Measurements from ENCODE around the gene TFF1.

TFF1 gene

DNA sequence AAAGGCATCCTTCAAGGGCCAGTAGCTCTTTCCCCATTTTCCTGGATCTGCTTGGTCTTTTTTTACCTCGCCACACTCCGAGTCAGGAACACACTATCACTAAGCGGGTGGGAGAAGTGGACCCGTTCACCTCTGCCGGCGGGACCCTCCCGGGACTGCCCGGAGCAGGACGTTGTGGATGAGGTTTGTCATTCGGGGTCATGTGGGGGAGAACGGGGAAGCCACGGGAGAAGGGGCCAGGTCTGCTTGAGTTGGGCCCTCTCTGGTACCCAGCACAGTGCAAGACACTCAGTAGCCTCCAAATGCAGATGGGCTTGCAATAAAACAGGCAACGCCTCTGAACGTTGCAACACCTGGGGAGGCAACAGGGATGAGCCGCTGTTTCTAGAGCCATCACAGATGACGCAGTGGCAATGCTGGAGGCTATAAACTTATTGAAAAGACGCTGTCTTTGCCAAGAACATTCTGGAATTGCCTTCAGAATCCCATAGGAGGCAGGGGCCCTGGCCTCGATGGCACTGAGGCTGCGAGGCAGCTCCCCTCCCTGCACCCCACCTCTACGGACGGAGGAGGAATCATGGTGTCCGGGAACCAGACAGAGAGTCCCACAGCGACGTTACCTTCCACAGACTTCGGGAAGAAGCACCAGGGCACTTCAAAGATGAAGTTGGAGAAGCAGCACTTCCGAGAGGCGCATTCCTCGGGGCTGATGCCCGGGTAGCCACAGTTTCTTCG is 19.3 kb downstream of the TFF1 start:
- no peak for DNase-seq
- Histone ChIP-seq H3K27ac (no peak overlapping the region), H3K4me3 (no peak overlapping the region), H3K9me3 (no peaks in the 10 kb centered on the region), H3K4me1 (no peaks in the 10 kb centered on the region), H3K27me3 (peaks cover 0 to 43% of the 10 kb centered on the region in 2 donors), H3K36me3 (no peaks in the 10 kb centered on the region)
- intact Hi-C loops (cut with DNase I; ENCODE audit: low total_unique reads): no loop called here
- no peak for TF ChIP-seq CTCF (IDR thresholded peaks at IDR 0.05)

DNA sequence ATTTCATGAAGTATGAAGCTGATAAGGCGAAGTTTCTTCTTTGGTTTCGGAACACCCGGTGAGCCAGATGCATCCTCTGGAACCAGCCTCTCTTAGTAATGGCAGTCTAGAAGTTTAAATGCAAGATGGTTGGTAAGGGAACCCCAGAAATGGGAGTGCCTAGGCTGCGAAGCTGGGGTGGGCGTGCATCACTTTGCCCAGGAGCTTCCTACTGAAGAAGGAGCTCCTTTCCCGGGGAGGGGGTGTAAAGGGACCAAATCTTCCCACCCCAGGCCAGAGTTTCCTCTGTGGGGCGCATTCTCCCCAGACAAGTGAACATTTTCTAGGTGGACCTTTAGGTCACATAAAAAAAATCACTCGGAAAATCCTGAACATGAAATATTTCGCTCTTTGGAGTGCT is 19.9 kb downstream of the TFF1 start:
- Histone ChIP-seq H3K27me3 (peaks cover 0 to 43% of the 10 kb centered on the region in 2 donors), H3K9me3 (no peaks in the 10 kb centered on the region), H3K4me1 (no peaks in the 10 kb centered on the region), H3K36me3 (no peaks in the 10 kb centered on the region), H3K4me3 (no peak overlapping the region), H3K27ac (no peak overlapping the region)
- no peak for DNase-seq
- intact Hi-C loops (cut with DNase I; ENCODE audit: low total_unique reads): no loop called here
- TF ChIP-seq CTCF (IDR thresholded peaks at IDR 0.05): no peak

DNA sequence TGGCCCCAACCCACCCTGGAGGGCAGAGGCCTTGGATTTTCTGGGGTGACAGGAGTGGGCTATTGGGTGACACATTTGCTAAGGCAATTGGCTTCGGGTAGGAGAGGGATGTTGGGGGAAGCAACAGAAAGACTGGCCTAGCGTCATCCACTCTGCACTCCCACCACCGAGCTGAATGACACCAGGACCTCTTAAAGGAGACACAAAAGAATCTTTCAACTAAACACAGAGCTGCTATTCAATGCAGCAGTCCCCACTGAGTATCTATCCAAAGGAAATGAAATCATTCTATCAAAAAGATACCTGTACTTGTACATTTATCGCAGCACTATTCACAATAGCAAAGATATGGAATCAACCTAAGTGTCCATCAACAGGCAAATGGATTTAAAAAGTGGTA is 21.7 kb downstream of the TFF1 start:
- TF ChIP-seq CTCF (IDR thresholded peaks at IDR 0.05): no peak
- DNase-seq: no peak
- intact Hi-C loops (cut with DNase I; ENCODE audit: low total_unique reads): no loop called here
- Histone ChIP-seq H3K27me3 (peaks cover 0 to 38% of the 10 kb centered on the region in 2 donors), H3K4me1 (no peaks in the 10 kb centered on the region), H3K4me3 (no peak overlapping the region), H3K27ac (no peak overlapping the region), H3K9me3 (no peaks in the 10 kb centered on the region), H3K36me3 (no peaks in the 10 kb centered on the region)

DNA sequence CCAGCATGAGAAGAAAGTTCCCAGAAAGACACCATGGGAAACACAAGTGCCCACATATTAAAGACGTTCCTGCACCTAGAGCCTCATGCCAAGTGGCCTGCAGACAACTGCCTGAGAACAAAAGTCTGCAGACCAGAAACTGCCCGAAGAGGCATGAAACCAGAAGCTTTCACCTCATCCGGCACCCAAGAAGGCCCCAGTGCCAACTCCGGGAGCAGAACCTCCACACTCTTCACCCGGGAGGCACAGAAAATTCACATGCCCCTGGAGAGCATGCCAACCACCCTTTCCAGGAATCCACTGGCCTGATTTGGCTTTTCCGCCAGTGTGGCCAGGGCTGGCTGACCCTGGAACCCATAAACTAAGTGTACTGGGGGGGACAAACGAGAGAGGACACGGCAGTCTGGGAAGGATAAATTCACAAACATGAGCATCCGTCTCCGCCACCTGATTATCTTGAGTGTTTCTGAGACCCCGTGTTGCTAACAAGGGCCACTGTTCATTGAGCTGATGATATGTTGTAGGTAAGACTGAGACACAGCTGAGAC is 22.3 kb downstream of the TFF1 start:
- H3K27ac ChIP-seq: no peak overlapping the region
- no peak for DNase-seq
- H3K4me3 ChIP-seq: no peak overlapping the region
- H3K4me1 ChIP-seq: no peaks in the 10 kb centered on the region
- intact Hi-C loops (cut with DNase I; ENCODE audit: low total_unique reads): no loop called here
- no peaks in the 10 kb centered on the region for H3K36me3 ChIP-seq
- peaks cover 0 to 32% of the 10 kb centered on the region in 2 donors for H3K27me3 ChIP-seq
- no peak for TF ChIP-seq CTCF (IDR thresholded peaks at IDR 0.05)
- no peaks in the 10 kb centered on the region for H3K9me3 ChIP-seq

- Histone ChIP-seq H3K27ac (no peak overlapping the region), H3K4me1 (no peaks in the 10 kb centered on the region), H3K36me3 (no peaks in the 10 kb centered on the region), H3K9me3 (no peaks in the 10 kb centered on the region), H3K4me3 (no peak overlapping the region), H3K27me3 (peaks cover 0 to 28% of the 10 kb centered on the region in 2 donors)
- no peak for TF ChIP-seq CTCF (IDR thresholded peaks at IDR 0.05)
- DNase-seq: no peak
- intact Hi-C loops (cut with DNase I; ENCODE audit: low total_unique reads): no loop called here
Measured at GRCh38 chr21:42343556-42343955, 22.8 kb downstream of the TFF1 start.

Measured in tibial artery (tissue), 4 donors.